Uterus (tissue), 2 donors: ENCODE results near the gene OR10A5.

Source experiments
- POLR2A ChIP-seq, 2 donors: fragments of 450-650 bp; IDR thresholded peaks; one replicate each; pipeline ENCODE4 v1.6.1; 2016; ENCODE audit warnings: antibody characterized with exemption in 2 of 2, mild to moderate bottlenecking in 1 of 2, moderate library complexity in 1 of 2
- TF ChIP-seq, protein P1 (sequence below), 4 experiments: fragments of 200-600 bp in 2 of 4; fragments of 450-650 bp in 2 of 4; sonication (generic) in 2 of 4; IDR thresholded peaks; one replicate each; pipeline ENCODE4 v1.5.1; 2016 to 2019; ENCODE audit warnings: antibody characterized with exemption in 4 of 4, mild to moderate bottlenecking in 2 of 4, moderate library complexity in 1 of 4

DNA sequence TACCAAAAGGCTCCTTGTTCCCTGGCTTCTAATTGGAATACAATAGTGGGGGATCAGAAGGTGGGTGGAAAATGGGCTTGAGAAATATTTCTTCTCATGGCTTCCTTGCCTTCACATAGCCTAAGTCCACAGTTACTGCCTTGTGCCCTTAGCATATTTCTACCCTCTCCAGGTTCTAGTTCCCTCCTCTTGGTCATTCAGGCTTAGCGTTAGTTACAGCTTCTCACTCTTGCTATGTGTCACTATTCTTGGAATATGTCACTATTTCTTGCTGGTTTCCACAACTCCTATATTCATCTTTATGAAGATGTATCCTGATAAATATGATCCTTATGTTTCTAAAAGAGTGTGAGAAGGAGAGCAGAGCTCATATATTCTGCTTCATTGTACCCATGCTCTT is 44.4 kb downstream of the OR10A5 start:
- TF ChIP-seq POLR2A (IDR thresholded peaks at IDR 0.05): no peak
- TF ChIP-seq, protein P1, sequence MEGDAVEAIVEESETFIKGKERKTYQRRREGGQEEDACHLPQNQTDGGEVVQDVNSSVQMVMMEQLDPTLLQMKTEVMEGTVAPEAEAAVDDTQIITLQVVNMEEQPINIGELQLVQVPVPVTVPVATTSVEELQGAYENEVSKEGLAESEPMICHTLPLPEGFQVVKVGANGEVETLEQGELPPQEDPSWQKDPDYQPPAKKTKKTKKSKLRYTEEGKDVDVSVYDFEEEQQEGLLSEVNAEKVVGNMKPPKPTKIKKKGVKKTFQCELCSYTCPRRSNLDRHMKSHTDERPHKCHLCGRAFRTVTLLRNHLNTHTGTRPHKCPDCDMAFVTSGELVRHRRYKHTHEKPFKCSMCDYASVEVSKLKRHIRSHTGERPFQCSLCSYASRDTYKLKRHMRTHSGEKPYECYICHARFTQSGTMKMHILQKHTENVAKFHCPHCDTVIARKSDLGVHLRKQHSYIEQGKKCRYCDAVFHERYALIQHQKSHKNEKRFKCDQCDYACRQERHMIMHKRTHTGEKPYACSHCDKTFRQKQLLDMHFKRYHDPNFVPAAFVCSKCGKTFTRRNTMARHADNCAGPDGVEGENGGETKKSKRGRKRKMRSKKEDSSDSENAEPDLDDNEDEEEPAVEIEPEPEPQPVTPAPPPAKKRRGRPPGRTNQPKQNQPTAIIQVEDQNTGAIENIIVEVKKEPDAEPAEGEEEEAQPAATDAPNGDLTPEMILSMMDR (IDR thresholded peaks at IDR 0.05): no peak
